ENCODE measurements around the gene C6orf52.

DNA sequence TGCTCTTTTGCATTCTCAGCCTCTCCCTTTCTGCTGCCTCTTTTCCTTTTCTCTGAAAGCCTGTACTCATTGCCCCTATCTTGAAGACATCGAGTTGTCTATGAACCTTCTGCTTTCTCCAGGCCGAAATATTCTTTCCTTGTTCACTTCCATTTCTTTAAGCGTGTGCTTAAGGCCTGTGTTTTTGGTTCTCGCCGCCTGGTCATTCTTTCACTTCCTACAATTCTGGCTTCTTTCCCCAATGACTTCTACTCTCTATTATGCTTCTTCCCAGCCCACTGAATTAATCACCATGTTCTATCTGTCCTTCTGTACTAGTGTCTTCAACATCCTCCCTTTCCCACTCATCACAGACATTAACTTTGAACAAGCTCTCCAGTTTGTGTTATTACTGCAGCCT is 69.6 kb downstream of the C6orf52 start:
- TF ChIP-seq EZH2phosphoT487 (IDR thresholded peaks at IDR 0.05; ENCODE audit: insufficient read depth, low read depth) (no peak), EZH2 (IDR thresholded peaks at IDR 0.05; ENCODE audit: insufficient read depth, poor library complexity, severe bottlenecking) (no peak)
